Skin of body (tissue), 2 donors: ENCODE data around the gene CTNNA3. TPM values are rescaled to one million over a fixed set of nuclear protein-coding genes. Genes with fewer than 3 reads are reported as not detected.
A peak's percentile ranks its signal among the peaks of the same experiment; 100 is the strongest.

Experiments used
- DNase-seq: peaks from one replicate; lab custom pipeline; 2025; lab: John Stamatoyannopoulos, UW
- total RNA-seq: library from RNA; depleted of rRNA; stranded (reverse); fragments of >200 nt; gene quantifications from one replicate; pipeline ENCODE4 v1.2.3, GENCODE V29; 2014

Gene CTNNA3
- total RNA-seq, 1 donor from 2014 or later: 7.1 TPM

- DNase-seq: no peak
Observed at GRCh38 chr10:66767707-66768106, 928.3 kb downstream of the CTNNA3 start.

GRCh38 chr10:66762218-66762729 lies 933.7 kb downstream of the CTNNA3 start:
- DNase-seq: no peak

GRCh38 chr10:66760941-66761340 lies 935.1 kb downstream of the CTNNA3 start:
- no peak for DNase-seq

- DNase-seq: no peak
Observed at GRCh38 chr10:66755474-66755873, 940.5 kb downstream of the CTNNA3 start.

- no peak for DNase-seq
Observed at GRCh38 chr10:66752714-66753113, 943.3 kb downstream of the CTNNA3 start.

GRCh38 chr10:66748217-66748616 lies 947.8 kb downstream of the CTNNA3 start:
- DNase-seq: no peak

GRCh38 chr10:66747451-66747850 lies 948.5 kb downstream of the CTNNA3 start:
- no peak for DNase-seq

GRCh38 chr10:66746711-66747110 lies 949.3 kb downstream of the CTNNA3 start:
- DNase-seq: no peak

- no peak for DNase-seq
Observed at GRCh38 chr10:66746246-66746645, 949.7 kb downstream of the CTNNA3 start.

- no peak for DNase-seq
Observed at GRCh38 chr10:66744915-66745314, 951.1 kb downstream of the CTNNA3 start.

GRCh38 chr10:66737241-66737640 lies 958.8 kb downstream of the CTNNA3 start:
- no peak for DNase-seq

- DNase-seq: peak; percentile 21
Observed at GRCh38 chr10:66723608-66724400, 972.2 kb downstream of the CTNNA3 start.

- DNase-seq: no peak
Observed at GRCh38 chr10:66719483-66719882, 976.5 kb downstream of the CTNNA3 start.

- no peak for DNase-seq
Observed at GRCh38 chr10:66717231-66717981, 978.6 kb downstream of the CTNNA3 start.

- DNase-seq: no peak
Observed at GRCh38 chr10:66714741-66715140, 981.3 kb downstream of the CTNNA3 start.

- DNase-seq: no peak
Observed at GRCh38 chr10:66713387-66713786, 982.6 kb downstream of the CTNNA3 start.

- DNase-seq: peak; percentile 16
Observed at GRCh38 chr10:66698069-66698468, 997.9 kb downstream of the CTNNA3 start.

- DNase-seq: no peak
Observed at GRCh38 chr10:66695046-66695445, 1000.9 kb downstream of the CTNNA3 start.

- DNase-seq: peak; percentile 19
Observed at GRCh38 chr10:66684581-66684980, 1011.4 kb downstream of the CTNNA3 start.

GRCh38 chr10:66680886-66681285 lies 1015.1 kb downstream of the CTNNA3 start:
- no peak for DNase-seq

- no peak for DNase-seq
Observed at GRCh38 chr10:66678521-66678920, 1017.5 kb downstream of the CTNNA3 start.

GRCh38 chr10:66673071-66673470 lies 1022.9 kb downstream of the CTNNA3 start:
- DNase-seq: no peak

GRCh38 chr10:66671562-66671961 lies 1024.4 kb downstream of the CTNNA3 start:
- no peak for DNase-seq
